Keratinocyte (primary cell): ENCODE measurements around the gene FLNB. TPM values are rescaled to one million over a fixed set of nuclear protein-coding genes. Genes with fewer than 3 reads are reported as not detected.

Source experiments
- DNase-seq: peaks from one replicate; pipeline ENCODE4 v3.0.0-alpha.2; 2011; ENCODE audit warnings: low read depth, missing footprints, low spot score
- FAIRE-seq: peaks from 2 replicates; lab custom pipeline; 2011; peaks lifted over from hg19 to GRCh38; lab: Jason Lieb, UNC
- H2AFZ ChIP-seq: 2 replicates; pipeline ENCODE4 v1.6.0; 2012; ENCODE audit warnings: low read length, control low read depth, inconsistent platforms; ENCODE audit not compliant: control insufficient read depth
- H3K27ac ChIP-seq: 2 replicates; pipeline ENCODE4 v1.5.1; 2011; ENCODE audit warnings: low read length; ENCODE audit not compliant: control insufficient read depth, insufficient read depth
- H3K27me3 ChIP-seq: 3 replicates; pipeline ENCODE4 v1.6.0; 2011; ENCODE audit warnings: low read length; ENCODE audit not compliant: control insufficient read depth, insufficient read depth; ENCODE audit errors: extremely low read depth
- H3K36me3 ChIP-seq, 2 experiments: 2 replicates in 1 of 2; 3 replicates in 1 of 2; pipeline ENCODE4 v1.5.1; 2011; ENCODE audit warnings: low read length in 2 of 2, mild to moderate bottlenecking in 1 of 2; ENCODE audit not compliant: control insufficient read depth in 2 of 2, insufficient read depth in 2 of 2; ENCODE audit errors: extremely low read depth in 1 of 2
- H3K4me1 ChIP-seq: 3 replicates; pipeline ENCODE4 v1.5.1; 2011; ENCODE audit warnings: low read length; ENCODE audit not compliant: control insufficient read depth, insufficient read depth; ENCODE audit errors: extremely low read depth
- H3K4me2 ChIP-seq: 3 replicates; pipeline ENCODE4 v1.6.0; 2011; ENCODE audit warnings: low read depth, low read length; ENCODE audit not compliant: control insufficient read depth, insufficient read depth; ENCODE audit errors: extremely low read depth
- H3K4me3 ChIP-seq, 3 experiments: fragments of 200-600 bp in 1 of 3; sonication (generic) in 1 of 3; 2 replicates in 2 of 3; 3 replicates in 1 of 3; pipeline ENCODE4 v1.5.1; 2011 to 2016; ENCODE audit warnings: low read length in 3 of 3, mild to moderate bottlenecking in 3 of 3, control low read depth in 2 of 3, inconsistent platforms in 1 of 3, low read depth in 1 of 3, mixed read lengths in 1 of 3, mixed run types in 1 of 3, moderate library complexity in 1 of 3; ENCODE audit not compliant: control insufficient read depth in 2 of 3, insufficient read depth in 2 of 3; ENCODE audit errors: extremely low read depth in 1 of 3
- H3K79me2 ChIP-seq: 2 replicates; pipeline ENCODE4 v1.6.0; 2012; ENCODE audit warnings: low read length; ENCODE audit not compliant: control insufficient read depth, insufficient read depth
- H3K9ac ChIP-seq: 3 replicates; pipeline ENCODE4 v1.6.0; 2011; ENCODE audit warnings: low read length; ENCODE audit not compliant: control insufficient read depth, insufficient read depth; ENCODE audit errors: extremely low read depth
- H3K9me1 ChIP-seq: 3 replicates; pipeline ENCODE4 v1.6.0; 2011; ENCODE audit warnings: low read length; ENCODE audit not compliant: control insufficient read depth, insufficient read depth; ENCODE audit errors: extremely low read depth
- H3K9me3 ChIP-seq: 2 replicates; pipeline ENCODE4 v1.5.1; 2012; ENCODE audit warnings: low read depth, low read length; ENCODE audit not compliant: control insufficient read depth
- H4K20me1 ChIP-seq: 3 replicates; pipeline ENCODE4 v1.6.0; 2011; ENCODE audit warnings: low read length; ENCODE audit not compliant: control insufficient read depth, insufficient read depth; ENCODE audit errors: extremely low read depth
- CTCF ChIP-seq, 3 experiments: IDR thresholded peaks in 1 of 3; conservative IDR thresholded peaks in 1 of 3; optimal IDR thresholded peaks in 1 of 3; 2 replicates in 2 of 3; 3 replicates in 1 of 3; pipeline versions ENCODE3 to v1.5.1; 2011; ENCODE audit warnings: low read length in 3 of 3, mild to moderate bottlenecking in 3 of 3, moderate library complexity in 2 of 3, control low read depth in 1 of 3, inconsistent platforms in 1 of 3; ENCODE audit not compliant: insufficient read depth in 2 of 3; ENCODE audit errors: extremely low read depth in 1 of 3
- EZH2 ChIP-seq: IDR thresholded peaks from one replicate; pipeline ENCODE4 v1.6.1; 2012; ENCODE audit warnings: inconsistent platforms, mild to moderate bottlenecking, low read length, moderate library complexity
- dilution Hi-C: fragments of 300-500 bp; cut with MboI; formaldehyde crosslinking; loops from one replicate; pipeline ENCODE4 v1.7.0; 2020; ENCODE audit warnings: low sequenced_read_pairs; ENCODE audit not compliant: extremely low pct_ligation_motif_present
- polyA plus RNA-seq, 5 experiments: library from polyadenylated mRNA; depleted of rRNA in 3 of 5; stranded (reverse) in 3 of 5; stranded (forward) in 1 of 5; unstranded in 1 of 5; fragments of >200 nt; gene quantifications; 1 replicate in 1 of 5; 2 replicates in 3 of 5; 3 replicates in 1 of 5; pipeline versions ENCODE4 v1.2.1 to v1.2.3, GENCODE V29; 2011 to 2012; ENCODE audit warnings: missing spikeins in 2 of 5, low read depth in 1 of 5, low replicate concordance in 1 of 5

Gene FLNB
- polyA plus RNA-seq, 1 donor (not counting 4 experiments of a cell fraction or from before 2014, with no cell fraction given): 289 TPM

GRCh38 chr3:58104151-58104550, 95.9 kb downstream of the FLNB start:
- DNase-seq: no peak
- Histone ChIP-seq H4K20me1 (peaks cover 29% of the 10 kb centered on the region), H3K9me3 (no peaks in the 10 kb centered on the region), H3K4me3 (no peak overlapping the region), H3K79me2 (peaks cover 40% of the 10 kb centered on the region), H3K4me2 (no peak overlapping the region), H3K27ac (no peak overlapping the region), H3K4me1 (peaks cover 30% of the 10 kb centered on the region), H3K27me3 (no peaks in the 10 kb centered on the region), H3K9ac (no peak overlapping the region), H3K36me3 (peaks cover 54 to 77% of the 10 kb centered on the region in 2 experiments), H2AFZ (no peak overlapping the region), H3K9me1 (peaks cover 5% of the 10 kb centered on the region)
- TF ChIP-seq EZH2: no peak
- TF ChIP-seq CTCF (optimal IDR thresholded peaks at IDR 0.05 in 1 of 3, IDR thresholded peaks at IDR 0.05 in 1 of 3, conservative IDR thresholded peaks at IDR 0.05 in 1 of 3; ENCODE audit: extremely low read depth in 1 of 3, insufficient read depth in 2 of 3, low read length in 3 of 3): no peak
- no peak for FAIRE-seq
- dilution Hi-C loops: no loop called here

- Histone ChIP-seq H3K4me2 (no peak overlapping the region), H3K79me2 (peaks cover 40% of the 10 kb centered on the region), H3K36me3 (peaks cover 54 to 77% of the 10 kb centered on the region in 2 experiments), H3K27ac (no peak overlapping the region), H3K4me3 (no peak overlapping the region), H4K20me1 (peaks cover 32% of the 10 kb centered on the region), H3K9me1 (peaks cover 5% of the 10 kb centered on the region), H3K9me3 (no peaks in the 10 kb centered on the region), H3K27me3 (no peaks in the 10 kb centered on the region), H3K9ac (no peak overlapping the region), H2AFZ (no peak overlapping the region), H3K4me1 (peaks cover 35% of the 10 kb centered on the region)
- no peak for TF ChIP-seq EZH2
- no peak for TF ChIP-seq CTCF (optimal IDR thresholded peaks at IDR 0.05 in 1 of 3, IDR thresholded peaks at IDR 0.05 in 1 of 3, conservative IDR thresholded peaks at IDR 0.05 in 1 of 3; ENCODE audit: extremely low read depth in 1 of 3, insufficient read depth in 2 of 3, low read length in 3 of 3)
- FAIRE-seq: no peak
- no peak for DNase-seq
- dilution Hi-C loops: no loop called here
These were observed 96.5 kb downstream of the FLNB start for GRCh38 chr3:58104712-58105111.
